ENCODE measurements around the gene MAP4K5.

MAP4K5 gene

DNA sequence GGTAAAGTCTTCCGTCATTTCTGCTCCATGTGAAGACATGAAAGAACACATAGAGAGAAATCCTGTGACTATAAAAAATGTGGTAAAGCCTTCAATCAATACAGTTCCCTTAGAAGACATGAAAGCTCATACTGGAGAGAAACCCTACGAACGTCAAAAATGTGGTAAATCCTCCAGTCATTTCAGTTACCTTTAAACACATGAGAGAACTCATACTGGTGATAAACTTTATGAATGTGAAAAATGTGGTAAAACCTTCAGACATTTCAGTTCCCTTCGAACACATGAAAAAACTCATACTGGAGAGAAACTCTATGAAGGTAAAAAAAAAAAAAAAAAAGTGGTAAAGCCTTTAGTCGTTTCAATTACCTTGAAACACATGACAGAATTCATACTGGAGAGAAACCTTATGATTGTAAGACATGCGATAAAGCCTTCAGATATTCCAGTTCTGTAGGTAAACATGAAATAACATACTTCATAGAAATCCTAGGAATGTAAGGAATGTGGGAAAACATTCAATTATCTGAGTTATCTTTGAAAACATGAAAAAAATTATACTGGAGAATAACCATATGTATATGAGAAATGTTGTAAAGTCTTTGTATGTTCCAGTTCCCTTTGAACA, 60.4 kb downstream of the MAP4K5 start:
- TF ChIP-seq, protein P1, sequence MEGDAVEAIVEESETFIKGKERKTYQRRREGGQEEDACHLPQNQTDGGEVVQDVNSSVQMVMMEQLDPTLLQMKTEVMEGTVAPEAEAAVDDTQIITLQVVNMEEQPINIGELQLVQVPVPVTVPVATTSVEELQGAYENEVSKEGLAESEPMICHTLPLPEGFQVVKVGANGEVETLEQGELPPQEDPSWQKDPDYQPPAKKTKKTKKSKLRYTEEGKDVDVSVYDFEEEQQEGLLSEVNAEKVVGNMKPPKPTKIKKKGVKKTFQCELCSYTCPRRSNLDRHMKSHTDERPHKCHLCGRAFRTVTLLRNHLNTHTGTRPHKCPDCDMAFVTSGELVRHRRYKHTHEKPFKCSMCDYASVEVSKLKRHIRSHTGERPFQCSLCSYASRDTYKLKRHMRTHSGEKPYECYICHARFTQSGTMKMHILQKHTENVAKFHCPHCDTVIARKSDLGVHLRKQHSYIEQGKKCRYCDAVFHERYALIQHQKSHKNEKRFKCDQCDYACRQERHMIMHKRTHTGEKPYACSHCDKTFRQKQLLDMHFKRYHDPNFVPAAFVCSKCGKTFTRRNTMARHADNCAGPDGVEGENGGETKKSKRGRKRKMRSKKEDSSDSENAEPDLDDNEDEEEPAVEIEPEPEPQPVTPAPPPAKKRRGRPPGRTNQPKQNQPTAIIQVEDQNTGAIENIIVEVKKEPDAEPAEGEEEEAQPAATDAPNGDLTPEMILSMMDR (IDR thresholded peaks at IDR 0.05; ENCODE audit: extremely low read depth, insufficient read depth, missing control alignments) = no peak
- in situ Hi-C loops (cut with MboI; ENCODE audit: low pct_unique_long_range_greater_than_20kb, low sequenced_read_pairs, unreplicated experiment) = no loop called here
- DNase-seq (ENCODE audit: low spot score) = no peak

DNA sequence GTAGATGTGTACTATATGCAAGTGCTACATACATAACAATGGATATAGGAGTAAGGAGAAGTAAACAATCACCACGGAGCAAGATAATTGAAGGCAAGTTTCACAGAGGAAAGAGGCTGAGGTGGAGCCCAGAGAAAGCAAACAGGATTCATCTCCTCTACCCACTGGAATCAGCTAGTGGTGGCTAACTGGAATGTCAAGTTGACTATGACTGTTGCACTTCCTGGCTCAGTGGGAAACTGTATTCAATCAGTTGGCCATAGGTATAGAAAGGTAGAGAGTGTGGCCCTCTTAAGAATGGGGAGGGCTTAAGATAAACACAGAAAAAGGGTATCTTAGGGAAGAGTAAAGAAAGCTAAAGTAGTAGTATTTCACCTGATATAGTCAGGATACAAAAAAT, 62.4 kb downstream of the MAP4K5 start:
- no peak for DNase-seq (ENCODE audit: low spot score)
- TF ChIP-seq, protein P1 (IDR thresholded peaks at IDR 0.05; ENCODE audit: extremely low read depth, insufficient read depth, missing control alignments) = no peak

DNA sequence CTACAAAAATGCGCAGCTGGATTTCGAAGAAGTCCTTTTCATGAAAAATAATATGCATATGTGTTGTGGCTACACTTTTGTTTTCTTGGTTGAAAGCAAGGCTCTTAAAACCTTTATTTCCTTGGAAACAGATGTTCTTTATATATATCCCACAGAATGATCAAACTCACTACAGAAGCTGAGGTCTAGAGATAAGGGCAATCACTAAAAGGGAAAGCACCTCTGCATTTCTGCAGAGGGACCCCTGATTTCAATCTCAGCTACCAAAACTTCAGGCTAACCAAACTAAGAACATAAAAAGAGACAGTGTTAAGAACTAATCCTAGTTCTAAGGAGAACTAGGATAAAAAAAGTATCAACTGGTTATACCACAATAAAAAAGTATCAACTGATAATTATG, 70.3 kb downstream of the MAP4K5 start:
- in situ Hi-C loops (cut with MboI; ENCODE audit: low pct_unique_long_range_greater_than_20kb, low sequenced_read_pairs, unreplicated experiment) = no loop called here
- no peak for DNase-seq (ENCODE audit: low spot score)
- TF ChIP-seq, protein P1 (IDR thresholded peaks at IDR 0.05; ENCODE audit: extremely low read depth, insufficient read depth, missing control alignments) = no peak

More for the DNA sequence above, 62.4 kb downstream of the MAP4K5 start:
- in situ Hi-C loops (cut with MboI; ENCODE audit: low pct_unique_long_range_greater_than_20kb, low sequenced_read_pairs, unreplicated experiment) = no loop called here

DNA sequence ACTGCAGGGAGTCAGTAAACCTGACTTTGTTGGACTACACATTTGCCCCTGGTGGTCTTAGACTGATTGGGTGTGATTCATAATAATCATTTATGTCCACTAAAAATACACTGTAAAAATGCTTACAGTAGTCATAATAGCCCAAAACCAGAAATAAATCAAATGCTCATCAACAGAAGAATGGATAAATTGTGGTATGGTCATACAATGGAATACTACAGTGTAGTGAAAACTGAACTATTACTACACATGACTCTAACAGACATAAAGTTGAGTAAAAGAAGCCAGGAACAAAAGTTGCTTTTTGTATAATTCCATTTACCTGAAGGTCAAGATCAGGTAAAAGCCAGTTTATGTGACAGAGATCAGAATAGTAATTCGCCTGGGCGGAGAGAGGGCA, 78.5 kb downstream of the MAP4K5 start:
- DNase-seq (ENCODE audit: low spot score) = no peak
- in situ Hi-C loops (cut with MboI; ENCODE audit: low pct_unique_long_range_greater_than_20kb, low sequenced_read_pairs, unreplicated experiment) = no loop called here
- TF ChIP-seq, protein P1 (IDR thresholded peaks at IDR 0.05; ENCODE audit: extremely low read depth, insufficient read depth, missing control alignments) = no peak

DNA sequence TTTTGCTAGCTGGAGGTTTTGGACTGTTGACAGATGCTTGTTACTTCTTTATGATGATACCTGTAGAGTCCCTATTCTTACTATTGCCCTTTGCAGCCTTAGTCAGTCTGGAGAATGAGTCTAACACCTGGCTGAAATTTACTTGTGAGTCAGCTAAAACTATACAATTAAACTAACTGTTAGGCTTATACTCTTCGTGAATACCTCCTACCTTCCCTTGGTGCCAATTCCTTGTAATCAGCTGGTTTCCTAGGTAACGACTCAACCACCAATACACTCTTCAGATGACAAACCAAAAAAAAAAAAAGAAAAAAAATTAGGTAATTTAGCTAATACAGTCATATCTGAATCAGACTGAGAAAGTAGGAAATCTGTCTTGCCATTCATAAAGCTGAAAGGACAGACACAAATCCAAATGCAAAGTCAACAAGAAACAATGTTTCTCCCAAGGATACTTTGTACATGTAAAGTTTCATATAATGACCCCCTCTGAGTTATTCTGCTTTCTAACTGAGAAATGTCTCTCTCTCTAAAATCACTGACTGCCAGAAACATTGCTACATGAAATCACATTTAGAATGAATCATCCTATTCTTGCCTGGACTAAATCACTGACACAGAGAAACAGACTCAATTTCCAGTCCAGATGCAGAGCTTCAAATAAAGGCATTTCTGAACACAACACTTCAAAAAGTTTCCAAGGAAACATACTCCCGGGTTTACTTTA, 79.2 kb downstream of the MAP4K5 start:
- in situ Hi-C loops (cut with MboI; ENCODE audit: low pct_unique_long_range_greater_than_20kb, low sequenced_read_pairs, unreplicated experiment) = no loop called here
- TF ChIP-seq, protein P1 (IDR thresholded peaks at IDR 0.05; ENCODE audit: extremely low read depth, insufficient read depth, missing control alignments) = no peak
- no peak for DNase-seq (ENCODE audit: low spot score)

DNA sequence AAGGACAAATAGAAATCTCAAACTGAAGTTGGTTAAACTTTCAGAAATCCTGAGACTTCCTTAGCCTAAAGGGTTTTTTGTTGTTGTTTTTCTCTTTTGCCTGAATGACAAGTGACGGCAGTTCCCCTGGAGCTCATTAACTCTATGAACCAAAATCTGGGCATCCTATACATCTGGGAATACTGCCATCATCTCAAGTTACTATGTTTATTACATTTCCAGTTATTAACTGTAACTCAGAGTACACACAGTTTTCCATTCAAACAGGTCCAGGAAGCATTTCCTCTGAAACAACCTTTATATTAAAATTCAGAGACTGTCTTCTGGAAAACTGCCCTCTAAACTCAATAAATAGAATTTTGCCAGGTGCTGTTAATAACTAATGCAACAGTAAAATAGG, 80.1 kb downstream of the MAP4K5 start:
- in situ Hi-C loops (cut with MboI; ENCODE audit: low pct_unique_long_range_greater_than_20kb, low sequenced_read_pairs, unreplicated experiment) = no loop called here
- DNase-seq (ENCODE audit: low spot score) = no peak
- TF ChIP-seq, protein P1 (IDR thresholded peaks at IDR 0.05; ENCODE audit: extremely low read depth, insufficient read depth, missing control alignments) = no peak
